Duodenal mucosa (tissue), 2 donors: Measurements from ENCODE around the gene HOXC9.

Source experiments
- H3K27ac ChIP-seq: one replicate; pipeline ENCODE4 v1.7.0; 2013; ENCODE audit warnings: low read depth, low read length
- H3K27me3 ChIP-seq, 2 donors: one replicate each; pipeline ENCODE4 v1.7.0; 2013; ENCODE audit warnings: low read length in 2 of 2, control low read depth in 1 of 2; ENCODE audit not compliant: insufficient read depth in 2 of 2, control insufficient read depth in 1 of 2
- H3K36me3 ChIP-seq, 2 donors: one replicate each; pipeline ENCODE4 v1.7.0; 2013; ENCODE audit warnings: low read length in 2 of 2, control low read depth in 1 of 2; ENCODE audit not compliant: insufficient read depth in 2 of 2, control insufficient read depth in 1 of 2
- H3K4me1 ChIP-seq, 2 donors: one replicate each; pipeline ENCODE4 v1.7.0; 2013; ENCODE audit warnings: low read length in 2 of 2, control low read depth in 1 of 2; ENCODE audit not compliant: insufficient read depth in 2 of 2, control insufficient read depth in 1 of 2
- H3K4me3 ChIP-seq, 2 donors: one replicate each; pipeline ENCODE4 v1.7.0; 2013; ENCODE audit warnings: low read length in 2 of 2, low read depth in 1 of 2
- H3K9ac ChIP-seq, 2 donors: one replicate each; pipeline ENCODE4 v1.7.0; 2013; ENCODE audit warnings: low read length in 2 of 2, low read depth in 1 of 2
- H3K9me3 ChIP-seq, 2 donors: one replicate each; pipeline ENCODE4 v1.7.0; 2013; ENCODE audit warnings: low read length in 2 of 2, control low read depth in 1 of 2; ENCODE audit not compliant: control insufficient read depth in 1 of 2

Gene HOXC9

GRCh38 chr12:53963434-53964314 lies 36.3 kb upstream of the HOXC9 start:
- peaks cover 4% of the 10 kb centered on the region in 2 donors for H3K4me1 ChIP-seq
- H3K36me3 ChIP-seq, result no peaks in the 10 kb centered on the region
- no peaks in the 10 kb centered on the region for H3K9me3 ChIP-seq
- no peak overlapping the region for H3K27ac ChIP-seq
- no peak overlapping the region for H3K9ac ChIP-seq
- H3K27me3 ChIP-seq, result peaks cover 96 to 99% of the 10 kb centered on the region in 2 donors
- H3K4me3 ChIP-seq, result no peak overlapping the region

- H3K9me3 ChIP-seq, result no peaks in the 10 kb centered on the region
- H3K4me3 ChIP-seq, result peak overlapping the region in 1 of 2 donors; percentile 21
- H3K9ac ChIP-seq, result no peak overlapping the region
- peaks cover 96 to 100% of the 10 kb centered on the region in 2 donors for H3K27me3 ChIP-seq
- peaks cover 4% of the 10 kb centered on the region in 2 donors for H3K4me1 ChIP-seq
- H3K36me3 ChIP-seq, result no peaks in the 10 kb centered on the region
- no peak overlapping the region for H3K27ac ChIP-seq
These were observed 35.6 kb upstream of the HOXC9 start for GRCh38 chr12:53964315-53964713.

GRCh38 chr12:53965281-53966084 lies 34.5 kb upstream of the HOXC9 start:
- H3K9ac ChIP-seq, result no peak overlapping the region

GRCh38 chr12:53966085-53966384 lies 33.9 kb upstream of the HOXC9 start:
- peaks cover 4% of the 10 kb centered on the region in 2 donors for H3K4me1 ChIP-seq
- H3K27me3 ChIP-seq, result peaks cover 96 to 100% of the 10 kb centered on the region in 2 donors
- H3K9me3 ChIP-seq, result no peaks in the 10 kb centered on the region
- no peak overlapping the region for H3K9ac ChIP-seq
- no peaks in the 10 kb centered on the region for H3K36me3 ChIP-seq
- no peak overlapping the region for H3K4me3 ChIP-seq
- no peak overlapping the region for H3K27ac ChIP-seq

More at GRCh38 chr12:53965281-53966084, 34.5 kb upstream of the HOXC9 start:
- H3K36me3 ChIP-seq, result no peaks in the 10 kb centered on the region
- H3K27me3 ChIP-seq, result peaks cover 96 to 100% of the 10 kb centered on the region in 2 donors
- H3K4me1 ChIP-seq, result peaks cover 4% of the 10 kb centered on the region in 2 donors
- no peak overlapping the region for H3K4me3 ChIP-seq
- H3K9me3 ChIP-seq, result no peaks in the 10 kb centered on the region
- H3K27ac ChIP-seq, result no peak overlapping the region

- Histone ChIP-seq H3K9ac (no peak overlapping the region), H3K9me3 (no peaks in the 10 kb centered on the region), H3K27me3 (peaks cover 96 to 100% of the 10 kb centered on the region in 2 donors), H3K36me3 (no peaks in the 10 kb centered on the region), H3K4me1 (peaks cover 4% of the 10 kb centered on the region in 2 donors), H3K27ac (no peak overlapping the region), H3K4me3 (no peak overlapping the region)
These were observed 33.4 kb upstream of the HOXC9 start for GRCh38 chr12:53966385-53967133.

- peaks cover 4% of the 10 kb centered on the region in 2 donors for H3K4me1 ChIP-seq
- no peak overlapping the region for H3K4me3 ChIP-seq
- H3K27ac ChIP-seq, result no peak overlapping the region
- no peaks in the 10 kb centered on the region for H3K36me3 ChIP-seq
- no peaks in the 10 kb centered on the region for H3K9me3 ChIP-seq
- H3K9ac ChIP-seq, result no peak overlapping the region
- peaks cover 96 to 100% of the 10 kb centered on the region in 2 donors for H3K27me3 ChIP-seq
These were observed 32.5 kb upstream of the HOXC9 start for GRCh38 chr12:53967421-53967925.

- Histone ChIP-seq H3K9me3 (no peaks in the 10 kb centered on the region), H3K4me3 (no peak overlapping the region), H3K27ac (no peak overlapping the region), H3K4me1 (peaks cover 4 to 11% of the 10 kb centered on the region in 2 donors), H3K36me3 (no peaks in the 10 kb centered on the region), H3K27me3 (peaks cover 96 to 100% of the 10 kb centered on the region in 2 donors), H3K9ac (no peak overlapping the region)
These were observed 31.5 kb upstream of the HOXC9 start for GRCh38 chr12:53968214-53969127.

GRCh38 chr12:53969588-53970259 lies 30.2 kb upstream of the HOXC9 start:
- Histone ChIP-seq H3K27me3 (peaks cover 89 to 98% of the 10 kb centered on the region in 2 donors), H3K9ac (no peak overlapping the region), H3K4me3 (no peak overlapping the region), H3K4me1 (peaks cover 0 to 8% of the 10 kb centered on the region in 2 donors), H3K36me3 (no peaks in the 10 kb centered on the region), H3K9me3 (no peaks in the 10 kb centered on the region), H3K27ac (no peak overlapping the region)

- no peak overlapping the region for H3K9ac ChIP-seq
- H3K36me3 ChIP-seq, result no peaks in the 10 kb centered on the region
- H3K4me1 ChIP-seq, result peaks cover 0 to 10% of the 10 kb centered on the region in 2 donors
- no peaks in the 10 kb centered on the region for H3K9me3 ChIP-seq
- H3K27ac ChIP-seq, result no peak overlapping the region
- peaks cover 83 to 97% of the 10 kb centered on the region in 2 donors for H3K27me3 ChIP-seq
- no peak overlapping the region for H3K4me3 ChIP-seq
These were observed 29.5 kb upstream of the HOXC9 start for GRCh38 chr12:53970451-53970850.
